Ascending aorta (tissue), 2 donors: ENCODE measurements around the gene CNPY1. TPM values are rescaled to one million over a fixed set of nuclear protein-coding genes. Genes with fewer than 3 reads are reported as not detected.

Experiments
- DNase-seq, 2 donors: peaks; one replicate each; pipeline ENCODE4 v3.0.0-alpha.2; 2019; ENCODE audit warnings: low spot score in 2 of 2
- H3K27ac ChIP-seq, 2 donors: fragments of 200-600 bp; sonication (generic); one replicate each; pipeline ENCODE4 v1.5.1; 2016 to 2017; ENCODE audit warnings: mild to moderate bottlenecking in 1 of 2
- H3K27me3 ChIP-seq: fragments of 200-600 bp; sonication (generic); one replicate; pipeline ENCODE4 v1.5.1; 2017
- H3K36me3 ChIP-seq, 2 donors: fragments of 200-600 bp; sonication (generic); one replicate each; pipeline ENCODE4 v1.5.1; 2016
- H3K4me1 ChIP-seq, 2 donors: fragments of 200-600 bp; sonication (generic); one replicate each; pipeline ENCODE4 v1.5.1; 2016 to 2017; ENCODE audit warnings: mild to moderate bottlenecking in 1 of 2
- H3K4me3 ChIP-seq, 2 donors: fragments of 200-600 bp; sonication (generic); one replicate each; pipeline ENCODE4 v1.5.1; 2016 to 2017; ENCODE audit warnings: mild to moderate bottlenecking in 1 of 2
- H3K9me3 ChIP-seq, 2 donors: fragments of 200-600 bp; sonication (generic); one replicate each; pipeline ENCODE4 v1.5.1; 2016
- intact Hi-C: fragments of 100-400 bp; cut with DNase I; formaldehyde crosslinking; loops from one replicate; pipeline ENCODE4 v1.15.1; 2023
- total RNA-seq: library from RNA; depleted of rRNA; stranded (reverse); fragments of >200 nt; gene quantifications from one replicate; pipeline ENCODE4 v1.1.0, GENCODE V29; 2016
- TF ChIP-seq, protein P1 (sequence below), 3 experiments: fragments of 200-600 bp in 2 of 3; fragments of 450-650 bp in 1 of 3; sonication (generic) in 2 of 3; IDR thresholded peaks; one replicate each; pipeline ENCODE4 v1.5.1; 2016 to 2019; ENCODE audit warnings: antibody characterized with exemption in 3 of 3, mild to moderate bottlenecking in 1 of 3, moderate library complexity in 1 of 3

The CNPY1 gene
- total RNA-seq, 1 donor from 2014 or later = not detected

DNA sequence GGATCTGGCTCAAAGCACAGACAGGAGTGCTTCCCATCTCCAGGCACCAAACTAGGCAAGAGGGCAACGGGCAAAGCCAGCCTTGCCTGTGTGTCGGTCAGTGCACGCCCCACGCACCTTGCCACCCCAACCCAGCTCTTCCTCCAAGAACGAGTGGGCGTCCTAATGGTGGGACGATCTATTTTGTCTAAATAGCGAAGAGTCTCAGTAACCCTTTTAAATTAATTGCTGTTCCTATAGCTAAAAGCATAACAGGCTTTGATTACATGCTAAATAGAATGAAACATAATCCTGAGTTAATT is 76.2 kb downstream of the CNPY1 start:
- TF ChIP-seq, protein P1, sequence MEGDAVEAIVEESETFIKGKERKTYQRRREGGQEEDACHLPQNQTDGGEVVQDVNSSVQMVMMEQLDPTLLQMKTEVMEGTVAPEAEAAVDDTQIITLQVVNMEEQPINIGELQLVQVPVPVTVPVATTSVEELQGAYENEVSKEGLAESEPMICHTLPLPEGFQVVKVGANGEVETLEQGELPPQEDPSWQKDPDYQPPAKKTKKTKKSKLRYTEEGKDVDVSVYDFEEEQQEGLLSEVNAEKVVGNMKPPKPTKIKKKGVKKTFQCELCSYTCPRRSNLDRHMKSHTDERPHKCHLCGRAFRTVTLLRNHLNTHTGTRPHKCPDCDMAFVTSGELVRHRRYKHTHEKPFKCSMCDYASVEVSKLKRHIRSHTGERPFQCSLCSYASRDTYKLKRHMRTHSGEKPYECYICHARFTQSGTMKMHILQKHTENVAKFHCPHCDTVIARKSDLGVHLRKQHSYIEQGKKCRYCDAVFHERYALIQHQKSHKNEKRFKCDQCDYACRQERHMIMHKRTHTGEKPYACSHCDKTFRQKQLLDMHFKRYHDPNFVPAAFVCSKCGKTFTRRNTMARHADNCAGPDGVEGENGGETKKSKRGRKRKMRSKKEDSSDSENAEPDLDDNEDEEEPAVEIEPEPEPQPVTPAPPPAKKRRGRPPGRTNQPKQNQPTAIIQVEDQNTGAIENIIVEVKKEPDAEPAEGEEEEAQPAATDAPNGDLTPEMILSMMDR (IDR thresholded peaks at IDR 0.05) = no peak
- H3K9me3 ChIP-seq = no peaks in the 10 kb centered on the region
- no peak for DNase-seq
- H3K27me3 ChIP-seq = peaks cover 24% of the 10 kb centered on the region
- no peaks in the 10 kb centered on the region for H3K36me3 ChIP-seq
- no peak overlapping the region for H3K27ac ChIP-seq
- intact Hi-C loops = no loop called here
- peaks cover 0 to 10% of the 10 kb centered on the region in 2 donors for H3K4me1 ChIP-seq
- no peak overlapping the region for H3K4me3 ChIP-seq

- intact Hi-C loops = no loop called here
- Histone ChIP-seq H3K4me1 (peaks cover 0 to 10% of the 10 kb centered on the region in 2 donors), H3K27me3 (peaks cover 24% of the 10 kb centered on the region), H3K9me3 (no peaks in the 10 kb centered on the region), H3K4me3 (no peak overlapping the region), H3K36me3 (no peaks in the 10 kb centered on the region), H3K27ac (no peak overlapping the region)
- TF ChIP-seq, protein P1 (IDR thresholded peaks at IDR 0.05) = no peak
- no peak for DNase-seq
Measured at GRCh38 chr7:155469311-155470185, 76.8 kb downstream of the CNPY1 start.

GRCh38 chr7:155468785-155469148 is 77.6 kb downstream of the CNPY1 start:
- Histone ChIP-seq H3K9me3 (no peaks in the 10 kb centered on the region), H3K27ac (no peak overlapping the region), H3K36me3 (no peaks in the 10 kb centered on the region), H3K27me3 (peaks cover 22% of the 10 kb centered on the region), H3K4me1 (peaks cover 0 to 10% of the 10 kb centered on the region in 2 donors), H3K4me3 (peak overlapping the region in 1 of 2 donors; percentile 48)
- TF ChIP-seq, protein P1 (IDR thresholded peaks at IDR 0.05) = no peak
- no peak for DNase-seq
- intact Hi-C loops = no loop called here

DNA sequence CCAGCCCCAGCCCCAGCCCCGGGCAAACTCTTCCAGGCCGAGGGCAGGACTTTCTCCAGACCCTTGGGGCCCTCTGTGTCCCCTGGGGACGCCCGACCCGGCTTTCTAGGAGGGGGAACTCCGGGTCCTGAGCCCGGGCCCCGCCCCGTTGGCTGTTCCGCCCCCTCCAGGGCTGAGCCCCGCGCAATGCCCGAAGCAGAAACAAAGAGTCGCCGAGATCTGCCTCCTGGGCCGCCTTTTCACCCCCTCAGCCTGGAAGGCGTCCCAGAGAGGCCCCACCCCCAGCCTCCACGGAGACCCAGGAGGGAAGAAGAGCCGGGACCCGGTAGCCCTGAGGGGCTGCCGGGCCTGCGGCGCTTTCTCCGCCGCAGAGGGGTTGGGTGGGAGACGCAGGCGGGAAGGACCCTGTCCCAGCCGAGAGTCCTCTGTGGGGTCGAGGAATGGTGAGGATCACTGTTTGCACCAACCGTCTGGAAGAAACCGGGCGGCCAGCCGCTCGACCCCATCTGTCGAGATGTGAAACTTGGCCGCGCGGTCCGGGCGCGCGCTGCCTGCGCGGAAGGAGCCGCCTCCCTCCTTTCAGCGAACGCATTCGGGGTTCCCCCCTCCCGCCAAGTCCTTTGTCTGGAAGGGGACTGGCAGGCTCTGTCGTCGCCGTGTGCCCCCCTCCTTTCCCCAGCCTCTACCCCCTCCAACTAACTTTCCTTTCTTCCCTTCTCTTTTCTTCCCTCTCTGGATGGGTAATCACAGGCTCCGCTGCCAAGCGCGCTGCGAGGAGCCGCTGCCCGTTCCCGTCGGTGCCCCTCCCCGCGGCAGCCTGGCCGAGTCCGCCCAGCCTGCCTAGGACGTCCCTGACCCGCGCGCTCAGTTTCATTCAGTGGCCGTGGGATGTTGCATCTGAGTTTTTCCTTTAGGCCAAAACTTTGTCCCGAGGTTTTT is 78.2 kb downstream of the CNPY1 start:
- DNase-seq = no peak
- Histone ChIP-seq H3K4me1 (peaks cover 0 to 10% of the 10 kb centered on the region in 2 donors), H3K27me3 (peaks cover 22% of the 10 kb centered on the region), H3K36me3 (no peaks in the 10 kb centered on the region), H3K4me3 (peak overlapping the region; percentile 34 to 48), H3K9me3 (no peaks in the 10 kb centered on the region), H3K27ac (no peak overlapping the region)
- intact Hi-C loops = no loop called here
- TF ChIP-seq, protein P1 (IDR thresholded peaks at IDR 0.05) = no peak

- intact Hi-C loops = no loop called here
- Histone ChIP-seq H3K27ac (no peak overlapping the region), H3K4me3 (peak overlapping the region in 1 of 2 donors; percentile 48), H3K4me1 (peaks cover 0 to 10% of the 10 kb centered on the region in 2 donors), H3K9me3 (no peaks in the 10 kb centered on the region), H3K27me3 (peaks cover 27% of the 10 kb centered on the region), H3K36me3 (no peaks in the 10 kb centered on the region)
- TF ChIP-seq, protein P1 (IDR thresholded peaks at IDR 0.05) = no peak
- DNase-seq = no peak
Measured at GRCh38 chr7:155466814-155467733, 79.3 kb downstream of the CNPY1 start.
